Esophagus squamous epithelium (tissue), 4 donors: ENCODE data around the gene OTUD1.

Experiments used
- CTCF ChIP-seq, 6 experiments: fragments of 450-650 bp in 4 of 6; fragments of 200-600 bp in 2 of 6; sonication (generic) in 2 of 6; IDR thresholded peaks; one replicate each; pipeline ENCODE4 v1.5.1; 2016 to 2019; ENCODE audit warnings: antibody characterized with exemption in 6 of 6, mild to moderate bottlenecking in 4 of 6, moderate library complexity in 4 of 6
- POLR2A ChIP-seq, 4 donors: fragments of 450-650 bp; IDR thresholded peaks; one replicate each; pipeline ENCODE4 v1.6.1; 2017; ENCODE audit warnings: antibody characterized with exemption in 4 of 4, mild to moderate bottlenecking in 4 of 4, moderate library complexity in 3 of 4

- TF ChIP-seq POLR2A (IDR thresholded peaks at IDR 0.05) = no peak
- no peak for TF ChIP-seq CTCF (IDR thresholded peaks at IDR 0.05)
These were observed 14.6 kb downstream of the OTUD1 start for GRCh38 chr10:23453465-23453864.
